HG02885 (cell line): ENCODE data around the gene PTPRK.

Source experiments
- ATAC-seq: cut with Tn5 transposase; IDR thresholded peaks from one replicate; pipeline ENCODE4 v1.9.1; 2021; ENCODE audit warnings: mild to moderate bottlenecking; ENCODE audit not compliant: unreplicated experiment, poor library complexity

The PTPRK gene

GRCh38 chr6:128063850-128064539, 456.4 kb downstream of the PTPRK start:
- no peak for ATAC-seq

- no peak for ATAC-seq
Measured at GRCh38 chr6:128062882-128063603, 457.4 kb downstream of the PTPRK start.

- ATAC-seq, result no peak
Measured at GRCh38 chr6:128057946-128058345, 462.5 kb downstream of the PTPRK start.

GRCh38 chr6:128057541-128057940, 462.9 kb downstream of the PTPRK start:
- no peak for ATAC-seq

- no peak for ATAC-seq
Measured at GRCh38 chr6:128053109-128053508, 467.3 kb downstream of the PTPRK start.

GRCh38 chr6:128047989-128048388, 472.4 kb downstream of the PTPRK start:
- ATAC-seq, result no peak

GRCh38 chr6:128046033-128046432, 474.4 kb downstream of the PTPRK start:
- no peak for ATAC-seq

- ATAC-seq, result no peak
Measured at GRCh38 chr6:128039543-128039942, 480.9 kb downstream of the PTPRK start.

GRCh38 chr6:128036808-128037570, 483.4 kb downstream of the PTPRK start:
- no peak for ATAC-seq

GRCh38 chr6:128033156-128033555, 487.2 kb downstream of the PTPRK start:
- ATAC-seq, result no peak

GRCh38 chr6:128032042-128032441, 488.4 kb downstream of the PTPRK start:
- ATAC-seq, result no peak

GRCh38 chr6:128029826-128030225, 490.6 kb downstream of the PTPRK start:
- no peak for ATAC-seq

GRCh38 chr6:128028183-128028582, 492.2 kb downstream of the PTPRK start:
- ATAC-seq, result no peak

- ATAC-seq, result no peak
Measured at GRCh38 chr6:128025478-128025877, 494.9 kb downstream of the PTPRK start.

GRCh38 chr6:128024969-128025368, 495.4 kb downstream of the PTPRK start:
- no peak for ATAC-seq

- no peak for ATAC-seq
Measured at GRCh38 chr6:128024046-128024445, 496.4 kb downstream of the PTPRK start.

GRCh38 chr6:128018821-128019220, 501.6 kb downstream of the PTPRK start:
- no peak for ATAC-seq

- ATAC-seq, result no peak
Measured at GRCh38 chr6:128017288-128017687, 503.1 kb downstream of the PTPRK start.

GRCh38 chr6:128007658-128008057, 512.7 kb downstream of the PTPRK start:
- no peak for ATAC-seq

GRCh38 chr6:128005009-128005408, 515.4 kb downstream of the PTPRK start:
- no peak for ATAC-seq

- no peak for ATAC-seq
Measured at GRCh38 chr6:128000363-128000762, 520.0 kb downstream of the PTPRK start.
